Measurements from ENCODE around the gene MYH9. TPM values are rescaled to one million over a fixed set of nuclear protein-coding genes. Genes with fewer than 3 reads are reported as not detected.

MYH9 gene
- total RNA-seq, 1 experiment from 2014 or later: 758 TPM

- intact Hi-C loops (cut with micrococcal nuclease; ENCODE audit: unreplicated experiment): no loop called here
- POLR2A ChIA-PET (ENCODE audit: unreplicated experiment): no interaction called here
- H3K9me3 ChIP-seq (ENCODE audit: insufficient read depth, low read depth): no peaks in the 10 kb centered on the region
- H3K79me2 ChIP-seq (ENCODE audit: low read depth): no peaks in the 10 kb centered on the region
- H3K27ac ChIP-seq: no peak overlapping the region
- BruUV-seq (replicated peaks): no TSS peak
- H4K20me1 ChIP-seq (ENCODE audit: insufficient read depth): no peaks in the 10 kb centered on the region
- CTCF ChIA-PET: no interaction called here
- DNase-seq: no peak
- no peak overlapping the region for H2AFZ ChIP-seq
- TF ChIP-seq EZH2 (IDR thresholded peaks at IDR 0.05; ENCODE audit: low read depth): no peak
- no peak for TF ChIP-seq CTCF (conservative IDR thresholded peaks at IDR 0.05)
- H3K27me3 ChIP-seq (ENCODE audit: insufficient read depth, low read depth): no peaks in the 10 kb centered on the region
- H3K9me2 ChIP-seq (ENCODE audit: insufficient read depth): no peaks in the 10 kb centered on the region
- no peaks in the 10 kb centered on the region for H3K4me1 ChIP-seq (replicated peaks; ENCODE audit: insufficient read depth)
- H3F3A ChIP-seq (ENCODE audit: insufficient read depth, low read depth): no peaks in the 10 kb centered on the region
- no peak overlapping the region for H3K4me2 ChIP-seq
- H3K36me3 ChIP-seq (ENCODE audit: low read depth): no peaks in the 10 kb centered on the region
- no peak overlapping the region for H3K4me3 ChIP-seq
Measured at GRCh38 chr22:36245805-36246356, 141.9 kb downstream of the MYH9 start.

- Histone ChIP-seq H3K4me3 (no peak overlapping the region), H3K27me3 (ENCODE audit: insufficient read depth, low read depth) (no peaks in the 10 kb centered on the region), H3K36me3 (ENCODE audit: low read depth) (no peaks in the 10 kb centered on the region), H3K79me2 (ENCODE audit: low read depth) (no peaks in the 10 kb centered on the region), H2AFZ (no peak overlapping the region; the same call in 1 of the 2 replicates), H3K9me2 (ENCODE audit: insufficient read depth) (no peaks in the 10 kb centered on the region), H3K27ac (no peak overlapping the region), H4K20me1 (ENCODE audit: insufficient read depth) (no peaks in the 10 kb centered on the region), H3K4me2 (no peak overlapping the region), H3F3A (ENCODE audit: insufficient read depth, low read depth) (no peaks in the 10 kb centered on the region), H3K9me3 (ENCODE audit: insufficient read depth, low read depth) (no peaks in the 10 kb centered on the region), H3K4me1 (replicated peaks; ENCODE audit: insufficient read depth) (peaks cover 3% of the 10 kb centered on the region; the same call in 1 of the 2 replicates)
- no peak for DNase-seq
- CTCF ChIA-PET: no interaction called here
- no TSS peak for BruUV-seq (replicated peaks)
- TF ChIP-seq EZH2 (IDR thresholded peaks at IDR 0.05; ENCODE audit: low read depth) (no peak), CTCF (conservative IDR thresholded peaks at IDR 0.05) (no peak)
- intact Hi-C loops (cut with micrococcal nuclease; ENCODE audit: unreplicated experiment): no loop called here
- POLR2A ChIA-PET (ENCODE audit: unreplicated experiment): no interaction called here
Measured at GRCh38 chr22:36244522-36245391, 143.0 kb downstream of the MYH9 start.

GRCh38 chr22:36243986-36244385 lies 143.8 kb downstream of the MYH9 start:
- H3K4me2 ChIP-seq: no peak overlapping the region
- DNase-seq: no peak
- H3K4me1 ChIP-seq (replicated peaks; ENCODE audit: insufficient read depth): peaks cover 5% of the 10 kb centered on the region; the same call in 1 of the 2 replicates
- ChIA-PET CTCF (no interaction called here), POLR2A (ENCODE audit: unreplicated experiment) (no interaction called here)
- H3F3A ChIP-seq (ENCODE audit: insufficient read depth, low read depth): peaks cover 3% of the 10 kb centered on the region; the same call in 1 of the 2 replicates
- no peaks in the 10 kb centered on the region for H3K27me3 ChIP-seq (ENCODE audit: insufficient read depth, low read depth)
- BruUV-seq (replicated peaks): no TSS peak
- H4K20me1 ChIP-seq (ENCODE audit: insufficient read depth): no peaks in the 10 kb centered on the region
- H3K9me2 ChIP-seq (ENCODE audit: insufficient read depth): no peaks in the 10 kb centered on the region
- H3K9me3 ChIP-seq (ENCODE audit: insufficient read depth, low read depth): no peaks in the 10 kb centered on the region
- no peaks in the 10 kb centered on the region for H3K36me3 ChIP-seq (ENCODE audit: low read depth)
- no peaks in the 10 kb centered on the region for H3K79me2 ChIP-seq (ENCODE audit: low read depth)
- intact Hi-C loops (cut with micrococcal nuclease; ENCODE audit: unreplicated experiment): no loop called here
- H2AFZ ChIP-seq: no peak overlapping the region; the same call in 1 of the 2 replicates
- H3K4me3 ChIP-seq: no peak overlapping the region
- no peak for TF ChIP-seq CTCF (conservative IDR thresholded peaks at IDR 0.05)
- no peak for TF ChIP-seq EZH2 (IDR thresholded peaks at IDR 0.05; ENCODE audit: low read depth)
- H3K27ac ChIP-seq: no peak overlapping the region
